ENCODE results near the gene AKAP1.

- no peak for TF ChIP-seq CTCF (IDR thresholded peaks at IDR 0.05)
- no peak for TF ChIP-seq POLR2A (IDR thresholded peaks at IDR 0.05)
Observed at GRCh38 chr17:57106107-57106835, 21.2 kb downstream of the AKAP1 start.
